GM18511 (cell line): ENCODE measurements around the gene KCNS3.

Experiments used
- ATAC-seq: cut with Tn5 transposase; IDR thresholded peaks from one replicate; pipeline ENCODE4 v1.9.1; 2021; ENCODE audit warnings: mild to moderate bottlenecking, moderate library complexity; ENCODE audit not compliant: unreplicated experiment

KCNS3 gene

DNA sequence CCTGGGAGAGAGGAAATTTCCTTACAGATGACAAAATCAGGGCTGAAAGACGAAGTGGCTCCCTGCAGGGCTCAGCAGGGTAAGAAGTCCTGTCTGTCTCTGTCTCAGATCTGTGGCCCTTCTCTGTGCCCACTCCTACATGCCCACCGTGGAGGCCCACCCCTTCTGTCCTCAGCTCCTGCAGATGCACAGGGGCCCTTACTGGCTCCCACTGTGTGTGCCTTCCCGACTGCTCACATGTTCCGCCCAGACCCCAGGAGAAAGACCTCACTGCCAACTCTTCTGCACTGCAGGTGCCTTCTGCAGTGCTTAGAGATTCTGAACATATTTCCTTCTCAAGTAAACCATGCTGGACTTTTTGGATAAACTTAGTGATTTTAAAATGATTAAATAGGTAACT, 1.9 kb upstream of the KCNS3 start:
- ATAC-seq, result no peak

DNA sequence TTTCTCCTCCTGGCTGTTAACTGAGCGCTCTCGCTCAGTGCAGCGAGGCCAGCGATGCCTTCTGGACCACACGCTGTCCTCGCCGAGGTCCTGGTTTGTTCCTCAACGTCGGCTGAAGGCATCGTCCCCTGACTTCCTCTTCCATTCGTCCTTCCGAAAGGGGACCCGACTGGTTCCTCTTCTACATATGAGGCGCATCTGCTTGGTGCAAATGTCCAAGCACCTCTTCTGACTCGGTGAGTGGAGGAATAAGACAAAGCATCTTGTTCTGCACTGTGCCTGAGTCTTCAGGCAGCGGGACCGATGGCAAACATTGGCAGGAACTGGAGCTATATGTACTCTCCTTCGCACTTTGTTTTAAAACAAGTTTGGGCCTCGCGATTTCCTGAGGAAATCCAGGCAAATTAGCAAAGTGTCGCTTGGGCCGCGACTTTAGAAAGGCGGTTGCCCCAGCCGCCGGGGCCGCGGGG, 621 bp upstream of the KCNS3 start:
- ATAC-seq, result peak; percentile 31

DNA sequence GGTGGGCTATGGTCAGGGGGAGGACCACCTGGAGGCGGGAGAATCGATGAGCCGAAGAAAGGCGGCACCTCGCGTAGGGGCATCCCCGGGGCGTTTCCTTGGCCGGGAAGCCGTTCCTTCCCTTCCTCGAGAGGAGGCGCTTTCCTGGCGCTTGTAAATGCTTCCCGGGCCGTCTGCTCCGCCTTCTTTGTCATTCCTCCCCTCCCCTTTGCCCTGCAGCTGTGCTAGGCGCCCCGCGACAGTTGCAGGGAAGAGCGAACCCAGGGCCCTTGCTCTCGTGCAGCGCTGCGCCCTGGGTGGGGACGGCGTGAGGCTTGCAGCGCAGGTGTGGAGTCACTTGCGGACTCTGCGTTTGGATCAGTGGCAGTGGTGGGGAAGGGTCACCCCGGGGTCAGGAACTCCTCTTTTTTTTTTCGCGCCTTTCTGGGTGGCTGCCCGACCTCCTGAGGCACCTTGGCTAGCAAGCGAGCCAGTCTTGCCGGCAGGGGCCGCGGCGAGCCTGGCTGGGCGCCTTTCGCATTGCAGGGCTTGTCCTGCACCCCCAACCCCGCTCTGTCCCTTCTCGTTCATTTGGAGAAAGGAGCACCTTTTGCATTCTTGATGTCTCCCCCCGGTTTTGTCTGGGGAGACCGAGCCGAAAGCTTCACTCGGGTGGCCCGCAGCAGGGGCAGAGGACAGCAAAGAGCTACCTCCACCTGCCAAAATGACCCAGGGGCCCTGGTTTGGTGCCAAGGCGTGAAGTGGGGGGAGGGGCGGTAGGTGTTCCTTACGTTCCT, 858 bp downstream of the KCNS3 start:
- ATAC-seq, result peak; percentile 32

DNA sequence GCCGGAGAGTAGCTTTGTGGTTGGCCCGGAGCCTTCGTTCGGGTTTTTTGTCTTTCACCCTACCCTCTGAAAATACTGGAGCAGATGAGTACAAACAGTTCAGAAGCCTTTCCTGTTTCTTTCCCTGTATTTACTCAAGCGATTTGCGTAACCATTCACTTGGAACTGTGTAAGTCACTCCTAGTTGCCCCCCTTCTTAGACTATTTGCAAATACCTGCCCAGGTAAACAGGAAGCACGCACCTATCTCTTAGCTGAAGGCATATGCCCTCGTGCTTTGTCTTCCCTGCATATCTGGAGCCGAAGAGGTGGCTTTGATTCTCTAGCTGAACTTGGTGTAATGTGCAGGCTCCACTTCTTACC, 1.4 kb downstream of the KCNS3 start:
- no peak for ATAC-seq

DNA sequence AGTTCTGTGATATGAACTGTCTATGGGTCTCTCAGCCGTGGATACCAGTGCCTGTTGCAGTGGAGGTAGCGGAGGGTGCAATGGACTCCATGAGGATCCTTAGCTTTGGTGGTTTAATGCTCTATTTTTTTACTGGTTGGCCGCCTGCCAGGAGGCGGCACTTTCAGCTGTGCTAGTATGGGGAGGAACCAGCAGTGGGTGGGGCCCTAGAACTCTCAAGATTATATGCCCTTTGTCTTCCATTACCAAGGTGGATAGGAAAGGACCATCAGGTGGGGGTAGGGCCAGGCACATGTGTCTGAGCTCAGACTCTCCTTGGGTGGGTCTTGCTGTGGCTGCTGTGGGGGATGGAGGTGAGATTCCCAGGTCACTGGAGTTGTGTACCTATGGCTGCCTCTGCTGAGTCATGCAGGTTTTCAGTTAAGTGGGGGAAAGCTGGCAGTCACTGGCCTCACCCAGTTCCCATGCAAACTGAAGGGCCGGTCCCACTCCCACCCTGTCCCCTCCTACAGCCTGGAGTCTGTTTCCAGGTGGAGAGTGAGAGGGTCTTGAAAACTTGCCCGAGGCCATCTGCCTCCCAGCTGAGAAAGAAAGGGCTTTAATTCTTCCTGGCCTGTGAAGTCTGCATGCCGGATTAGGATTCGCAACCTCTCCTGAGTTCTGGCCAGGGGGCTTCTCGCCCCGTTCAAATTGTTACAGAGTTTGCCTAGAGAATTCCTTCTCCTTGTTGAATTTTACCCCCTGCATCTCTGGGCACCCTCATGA, 14.5 kb downstream of the KCNS3 start:
- ATAC-seq, result no peak

DNA sequence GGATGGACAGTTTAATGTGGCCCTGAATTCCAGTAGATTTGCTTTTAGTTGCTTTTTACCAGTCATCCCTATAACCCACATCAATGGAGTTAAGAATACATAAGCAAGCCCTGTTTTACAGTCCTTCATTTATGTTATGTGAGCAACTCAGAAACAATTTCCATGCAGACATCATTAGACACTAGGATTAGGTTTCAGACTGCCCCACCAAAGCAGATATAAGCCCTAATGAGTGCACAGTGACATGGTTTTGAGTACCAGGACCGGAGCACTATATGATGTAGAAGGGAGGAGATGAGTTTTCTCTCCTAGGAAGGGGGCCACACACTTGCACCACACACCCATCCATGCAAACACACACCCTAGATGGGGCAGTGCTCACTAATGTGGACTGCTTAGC, 15.5 kb downstream of the KCNS3 start:
- no peak for ATAC-seq

DNA sequence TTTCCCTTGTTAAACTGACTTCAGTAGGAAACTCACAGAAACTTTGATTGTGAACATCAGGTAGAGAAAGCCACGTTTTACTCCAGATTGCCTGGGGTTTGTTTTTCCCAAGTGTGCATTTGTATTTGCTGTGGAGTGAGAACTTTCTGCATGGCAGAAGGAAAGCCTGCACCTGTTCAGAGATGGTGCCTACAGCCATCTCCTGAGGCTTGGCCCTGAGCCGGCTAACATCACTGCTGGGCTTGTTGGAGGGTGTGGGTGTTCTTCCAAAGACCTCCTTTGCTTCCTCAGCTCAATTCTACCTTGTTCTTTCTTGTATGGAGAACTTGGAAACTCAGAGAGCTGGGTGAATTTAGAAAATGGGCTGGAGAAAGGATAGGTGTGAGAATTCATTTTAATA, 16.1 kb downstream of the KCNS3 start:
- ATAC-seq, result no peak

DNA sequence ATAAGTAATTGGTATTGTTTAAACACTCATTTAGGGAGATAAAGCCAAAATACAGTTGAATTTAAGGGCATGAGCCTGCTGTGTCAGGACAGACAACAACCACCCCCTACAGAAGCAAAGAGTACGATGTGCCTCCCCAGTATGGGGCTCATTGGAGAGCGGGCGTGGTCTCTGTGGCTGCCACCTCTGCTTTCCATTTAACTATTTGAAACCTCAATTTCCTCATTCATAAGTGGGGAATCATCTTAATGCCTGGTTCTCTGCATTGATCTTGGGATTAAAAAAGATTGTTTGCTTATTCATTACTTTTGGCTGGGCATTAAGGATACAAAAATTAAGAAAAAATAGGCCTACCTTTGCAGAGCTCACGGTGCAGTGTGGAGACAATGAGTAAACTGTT, 21.4 kb downstream of the KCNS3 start:
- ATAC-seq, result no peak

DNA sequence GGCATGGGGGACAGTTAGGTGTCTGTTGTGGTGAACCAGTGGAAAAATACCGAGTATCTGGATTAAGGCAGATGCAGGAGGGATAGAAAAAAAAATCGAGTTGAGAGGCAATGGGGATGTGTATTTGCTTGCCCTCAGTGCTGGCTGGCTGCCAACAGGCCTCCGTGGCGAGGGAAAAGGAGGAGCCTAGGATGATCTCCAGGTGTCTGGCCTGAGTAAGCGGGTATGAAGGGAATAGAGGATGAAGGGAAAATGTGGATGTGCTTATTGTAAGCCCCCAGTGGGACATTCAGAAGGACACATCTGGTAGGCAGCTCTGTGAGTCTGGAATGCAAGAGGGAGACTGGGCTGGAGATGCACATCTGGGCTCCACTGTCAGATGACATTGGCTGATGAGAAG, 22.8 kb downstream of the KCNS3 start:
- no peak for ATAC-seq

DNA sequence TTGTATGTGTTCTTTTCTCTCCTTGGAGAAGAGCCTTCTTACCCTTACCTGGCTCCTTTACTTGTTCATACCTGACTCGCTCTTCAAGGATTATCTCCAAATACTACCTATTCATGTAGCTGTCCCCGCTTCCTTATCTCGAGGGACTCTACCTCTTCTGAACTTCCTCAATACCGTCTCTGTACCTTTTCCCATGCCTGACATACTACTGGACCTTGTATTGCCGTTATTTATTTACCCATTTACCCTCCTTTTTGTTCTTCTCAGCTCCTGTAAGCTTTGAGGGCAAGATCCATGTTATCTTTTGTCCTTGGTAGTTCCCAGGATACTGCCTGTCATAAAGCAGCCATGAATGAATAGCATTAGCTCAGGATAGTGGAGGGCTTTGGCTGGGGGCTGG, 32.5 kb downstream of the KCNS3 start:
- ATAC-seq, result no peak

DNA sequence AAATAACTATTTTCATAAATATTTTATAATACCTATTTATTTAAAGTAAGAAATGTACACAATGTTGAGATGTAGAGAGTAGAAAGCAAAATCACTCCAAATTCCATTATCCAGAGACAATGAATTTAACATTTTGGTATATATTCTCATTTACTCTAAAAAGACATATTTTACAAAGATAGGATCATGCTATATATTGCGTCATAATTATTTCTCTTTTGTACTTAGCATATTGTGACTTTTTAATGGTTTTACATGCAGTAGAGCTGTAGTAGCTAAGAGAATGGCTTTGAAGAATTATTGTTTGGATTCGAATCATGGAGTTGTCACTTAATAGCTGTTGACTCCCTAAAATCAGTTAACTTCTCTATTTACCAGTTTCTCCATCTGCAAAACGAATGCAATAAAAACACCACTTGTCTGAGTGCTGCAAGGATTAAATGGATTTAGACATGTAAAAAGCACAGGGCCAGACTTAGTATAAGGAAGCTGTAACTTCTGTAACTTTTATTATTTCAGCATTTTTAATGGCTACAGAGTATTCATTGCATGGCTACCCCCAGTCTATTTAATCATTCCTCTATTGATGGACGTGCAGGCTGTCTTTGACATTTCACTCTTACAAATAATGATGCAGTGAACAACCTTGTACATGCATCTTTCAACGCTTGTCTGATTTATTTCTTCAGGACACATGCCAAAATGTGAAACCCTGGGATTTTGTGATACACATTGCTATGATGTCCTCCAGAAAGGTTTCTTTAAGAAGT, 33.2 kb downstream of the KCNS3 start:
- ATAC-seq, result peak; percentile 25

DNA sequence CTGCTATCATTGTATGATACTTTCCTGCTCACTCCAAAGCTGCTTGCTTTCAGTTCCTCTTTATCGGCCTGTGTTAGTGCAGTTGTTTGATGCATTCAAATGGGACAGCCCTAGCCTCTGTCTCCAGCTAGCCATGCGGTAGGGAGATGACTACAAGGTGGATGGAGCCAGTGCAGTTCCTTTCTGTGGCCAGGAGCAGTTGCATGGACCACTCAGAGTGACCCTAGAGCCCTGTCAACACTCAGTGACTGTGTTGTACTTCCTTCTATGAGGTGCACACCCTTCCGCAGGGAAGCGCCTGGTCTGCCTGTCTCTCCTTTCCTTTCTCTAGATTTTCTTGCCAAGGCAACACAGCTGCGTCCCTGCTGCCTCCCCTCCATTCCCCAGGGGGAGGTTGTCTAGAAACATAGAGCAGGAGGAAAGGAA, 33.8 kb downstream of the KCNS3 start:
- ATAC-seq, result peak; percentile 99

DNA sequence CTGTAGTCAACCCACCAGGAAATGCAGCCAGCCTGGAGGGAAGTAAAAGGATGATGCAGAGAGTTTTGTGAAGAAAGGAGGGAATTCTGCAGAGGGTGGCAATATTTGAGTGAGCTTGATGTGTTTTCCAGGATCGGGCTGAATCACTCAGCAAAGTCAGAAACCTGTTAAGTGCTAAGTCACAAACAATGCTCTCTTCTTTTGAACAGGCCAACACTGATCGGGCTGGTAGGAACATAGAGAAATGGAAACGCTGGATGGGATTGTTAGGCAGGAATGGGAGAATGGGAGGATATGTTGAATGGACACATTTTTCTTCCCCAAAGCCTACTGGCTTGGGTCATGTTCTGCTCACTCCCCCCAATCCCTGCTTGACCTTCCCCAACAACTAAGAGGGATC, 36.6 kb downstream of the KCNS3 start:
- ATAC-seq, result no peak

DNA sequence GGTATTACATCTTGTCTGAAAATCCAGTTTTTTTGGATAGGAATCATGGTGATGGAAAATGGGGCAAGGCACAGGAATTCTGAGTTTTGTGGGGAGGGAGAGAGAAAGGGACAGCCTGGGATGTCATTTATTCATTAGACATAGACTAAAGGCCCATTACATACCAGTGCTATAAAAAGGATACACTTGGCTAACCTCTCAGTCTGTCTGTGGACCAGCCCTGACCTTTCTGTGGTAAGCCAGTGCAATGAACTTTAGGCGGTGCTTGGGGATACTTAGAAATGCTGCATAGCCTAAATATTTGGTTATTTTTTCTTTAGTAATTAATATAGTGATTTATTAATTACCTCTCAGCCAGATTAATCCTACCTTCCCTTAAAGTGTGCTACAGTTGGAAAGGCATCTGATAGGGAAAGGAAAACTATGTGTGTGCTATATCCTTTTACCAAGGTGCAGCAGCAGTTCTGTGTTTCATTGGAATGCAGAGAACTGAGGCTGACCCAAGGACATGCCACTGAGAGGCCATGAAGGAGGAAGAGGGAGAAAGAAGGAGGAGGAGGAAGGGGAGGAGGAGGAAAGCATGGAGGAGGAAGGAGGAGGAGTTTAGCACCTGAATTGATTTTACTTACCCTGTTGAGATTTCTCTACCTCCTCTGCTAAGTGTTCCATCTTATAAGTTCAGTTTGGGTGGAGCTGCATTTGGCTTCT, 37.5 kb downstream of the KCNS3 start:
- ATAC-seq, result no peak

DNA sequence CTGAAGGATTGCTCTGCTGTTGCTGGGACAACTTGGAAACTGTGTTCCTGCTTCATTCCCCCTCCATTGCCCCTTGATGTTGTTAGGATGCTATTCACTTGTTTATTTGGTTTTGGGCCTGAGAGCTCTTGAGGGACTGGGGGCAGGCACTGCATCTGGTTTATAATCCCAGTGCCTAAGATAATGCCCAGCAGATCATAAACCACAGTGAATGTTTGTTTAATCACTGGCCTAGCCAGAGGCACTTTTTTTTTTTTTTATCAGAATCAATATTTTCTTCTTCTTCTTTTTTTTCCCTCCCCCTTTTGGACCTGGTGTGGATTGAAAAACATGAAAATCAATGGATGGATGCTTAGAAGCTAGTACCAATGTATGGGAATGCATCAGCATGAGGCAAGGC, 38.1 kb downstream of the KCNS3 start:
- ATAC-seq, result no peak

DNA sequence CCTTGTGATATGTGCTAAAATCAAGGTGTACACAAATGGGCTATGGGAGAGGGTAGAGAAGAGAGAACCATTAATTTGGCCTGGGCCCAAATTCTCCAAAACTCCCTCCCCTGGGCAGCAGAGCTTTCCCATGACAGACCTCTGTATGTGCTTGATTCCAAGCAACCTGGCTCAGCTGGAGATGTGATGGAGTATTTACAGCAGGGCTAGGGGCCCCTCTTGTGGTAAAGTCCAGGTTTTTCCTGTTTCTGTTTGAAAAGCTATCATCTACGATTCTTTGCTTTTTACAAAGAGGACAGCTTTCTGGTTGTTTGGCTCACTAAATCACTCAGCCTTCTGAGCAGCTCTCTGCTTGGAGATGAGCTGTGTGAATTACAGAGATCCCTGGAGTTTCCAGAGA, 40.3 kb downstream of the KCNS3 start:
- no peak for ATAC-seq

DNA sequence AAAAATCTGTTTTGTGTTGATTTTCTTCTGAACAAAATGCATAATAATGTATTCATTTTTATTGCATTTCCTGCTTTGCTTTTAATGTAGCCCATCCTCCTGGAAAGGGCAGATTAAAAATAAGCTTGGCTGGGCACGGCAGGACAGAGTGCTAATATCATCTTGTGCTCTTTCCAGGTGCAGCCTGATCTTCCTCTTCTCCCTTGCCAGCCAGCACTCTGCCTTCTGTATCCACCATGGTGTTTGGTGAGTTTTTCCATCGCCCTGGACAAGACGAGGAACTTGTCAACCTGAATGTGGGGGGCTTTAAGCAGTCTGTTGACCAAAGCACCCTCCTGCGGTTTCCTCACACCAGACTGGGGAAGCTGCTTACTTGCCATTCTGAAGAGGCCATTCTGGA, 52.3 kb downstream of the KCNS3 start:
- ATAC-seq, result no peak

DNA sequence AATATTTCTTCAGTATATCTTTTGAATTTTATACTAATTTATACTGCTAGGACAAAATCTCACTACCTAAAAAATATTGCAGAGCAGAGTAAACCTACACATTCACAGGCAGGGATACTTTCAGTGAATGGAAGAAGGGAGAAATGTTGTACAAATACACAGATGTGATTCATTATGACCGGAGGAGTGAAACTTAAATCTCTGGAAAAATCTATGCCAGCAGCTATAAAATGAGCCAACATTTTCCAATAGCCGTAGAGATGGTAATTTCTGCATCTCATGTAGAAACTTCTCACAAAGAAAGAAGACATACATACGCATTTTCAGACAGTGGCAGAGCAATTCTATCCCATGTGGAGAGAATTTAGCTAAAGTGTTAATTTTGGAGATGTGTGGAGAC, 54.8 kb downstream of the KCNS3 start:
- no peak for ATAC-seq

DNA sequence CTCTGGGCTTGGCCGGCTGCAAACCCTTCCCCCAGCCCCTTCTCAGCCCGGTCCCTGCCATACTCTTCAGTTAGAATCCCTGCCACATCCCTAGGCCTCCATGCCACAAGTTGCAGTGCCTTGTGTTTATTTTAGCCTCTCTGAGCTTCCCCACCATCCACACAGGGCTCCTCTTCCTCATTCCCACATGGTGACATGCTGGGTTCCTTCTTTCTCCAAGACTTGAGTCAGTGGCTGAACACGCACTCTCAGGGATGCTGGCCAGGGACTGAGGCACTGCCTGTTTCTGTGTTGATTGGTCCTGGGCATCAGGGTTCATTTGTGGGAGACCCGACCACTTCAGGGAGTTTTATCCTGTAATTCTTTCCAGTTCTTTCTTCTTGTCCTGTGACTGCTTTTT, 56.3 kb downstream of the KCNS3 start:
- no peak for ATAC-seq

DNA sequence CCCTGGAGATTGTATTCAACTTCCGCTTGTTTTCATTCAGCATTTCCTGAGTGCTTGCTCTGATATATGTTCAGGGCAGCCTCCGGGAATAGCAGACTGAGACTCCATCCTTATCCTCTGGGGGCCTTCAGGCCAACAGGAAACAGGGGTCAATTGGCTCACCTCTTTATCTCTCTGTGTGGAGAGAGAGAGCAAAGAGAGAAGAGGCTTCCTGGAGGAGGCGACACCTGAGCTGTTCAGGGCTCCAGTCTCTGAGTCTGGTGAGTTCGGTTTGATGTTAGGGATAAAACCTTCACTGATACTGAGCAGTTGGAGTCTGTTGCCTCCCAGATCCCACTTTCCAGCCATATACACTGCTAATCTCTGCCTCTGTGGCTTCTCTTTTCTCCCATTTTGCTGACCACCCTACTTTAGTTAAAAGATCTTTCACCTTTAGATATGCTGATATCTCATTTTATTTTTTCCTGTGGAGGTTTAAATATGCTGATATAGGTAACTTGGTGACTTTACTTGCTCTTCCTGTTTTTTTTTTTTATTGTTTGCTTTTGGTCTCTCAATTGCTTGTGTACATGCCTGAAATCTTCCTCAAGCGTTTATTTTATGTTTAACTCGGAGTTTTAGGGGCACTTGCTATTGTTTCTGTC, 56.9 kb downstream of the KCNS3 start:
- no peak for ATAC-seq

DNA sequence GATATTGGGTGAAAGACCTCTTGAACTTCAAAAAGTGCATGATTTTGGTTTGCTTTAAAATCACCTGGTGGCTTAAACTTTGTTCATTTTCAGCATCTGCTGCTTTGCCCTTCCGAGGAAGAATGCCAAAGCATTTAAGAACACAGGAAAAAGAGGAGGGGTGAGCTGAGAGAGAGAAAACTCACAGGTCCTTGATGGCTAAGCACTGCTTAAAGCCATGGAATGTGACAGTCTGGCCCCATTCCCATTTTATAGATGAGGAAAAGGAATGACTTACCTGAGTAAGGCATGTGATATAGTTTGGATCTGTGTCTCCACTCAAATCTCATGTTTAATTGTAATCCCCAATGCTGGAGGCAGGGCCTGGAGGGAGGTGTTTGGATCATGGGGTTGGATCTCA, 58.1 kb downstream of the KCNS3 start:
- ATAC-seq, result no peak
